Activated T-cell treated with anti-CD3 and anti-CD28 coated beads, Interleukin-2, amount 50 U/mL, for 4 hours (primary cell): ENCODE data around the gene SENP8. TPM values are rescaled to one million over a fixed set of nuclear protein-coding genes. Genes with fewer than 3 reads are reported as not detected.
A peak's percentile ranks its signal among the peaks of the same experiment; 100 is the strongest.
"Not testable (repeated sequence)": the region's sequence is repeated elsewhere in the genome, so short reads cannot be mapped to it uniquely, and the experiment has no call there.

Experiments used
- ATAC-seq, 2 donors: fragments of 200-7000 bp; cut with Tn5 transposase; one replicate each; pipeline ENCODE4 v1.10.0; 2021
- DNase-seq: peaks from one replicate; pipeline ENCODE4 v3.0.0-alpha.2; 2020
- H3K27me3 Mint-ChIP-seq: one replicate; pipeline ENCODE4 v1.8.0; 2021; ENCODE audit warnings: low read depth, mixed read lengths
- H3K36me3 Mint-ChIP-seq: one replicate; pipeline ENCODE4 v1.8.0; 2022; ENCODE audit warnings: mixed read lengths; ENCODE audit not compliant: insufficient read depth
- H3K4me1 Mint-ChIP-seq: one replicate; pipeline ENCODE4 v1.8.0; 2021; ENCODE audit warnings: low read depth, mixed read lengths
- H3K4me3 Mint-ChIP-seq: one replicate; pipeline ENCODE4 v1.8.0; 2021; ENCODE audit warnings: mild to moderate bottlenecking, moderate library complexity, mixed read lengths
- H3K9me3 Mint-ChIP-seq: one replicate; pipeline ENCODE4 v1.8.0; 2021; ENCODE audit warnings: mixed read lengths
- total RNA-seq, 3 donors: library from RNA; stranded (reverse); gene quantifications; one replicate each; pipeline ENCODE4 v1.2.1, GENCODE V29; 2021

SENP8 gene
- total RNA-seq, 3 donors from 2014 or later, result 1.4 to 1.7 (median 1.5) TPM

DNA sequence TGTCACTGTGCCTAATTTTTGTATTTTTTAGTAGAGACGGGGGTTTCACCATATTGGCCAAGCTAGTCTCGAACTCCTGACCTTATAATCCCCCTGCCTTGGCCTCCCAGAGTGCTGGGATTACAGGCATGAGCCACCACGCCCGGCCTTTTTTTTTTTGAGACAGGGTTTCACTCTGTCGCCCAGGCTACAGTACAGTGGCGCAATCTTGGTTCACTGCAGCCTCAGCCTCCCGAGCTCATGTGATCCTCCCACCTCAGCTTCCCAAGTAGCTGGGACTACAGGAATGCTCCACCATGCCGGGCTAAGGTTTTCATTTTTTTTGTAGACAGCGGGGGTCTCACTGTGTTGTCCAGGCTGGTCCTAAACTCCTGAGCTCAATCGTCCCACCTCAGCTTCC is 53.8 kb downstream of the SENP8 start:
- not testable (repeated sequence) for ATAC-seq, H3K27me3 Mint-ChIP-seq, H3K4me1 Mint-ChIP-seq, H3K4me3 Mint-ChIP-seq, DNase-seq, H3K9me3 Mint-ChIP-seq, H3K36me3 Mint-ChIP-seq

DNA sequence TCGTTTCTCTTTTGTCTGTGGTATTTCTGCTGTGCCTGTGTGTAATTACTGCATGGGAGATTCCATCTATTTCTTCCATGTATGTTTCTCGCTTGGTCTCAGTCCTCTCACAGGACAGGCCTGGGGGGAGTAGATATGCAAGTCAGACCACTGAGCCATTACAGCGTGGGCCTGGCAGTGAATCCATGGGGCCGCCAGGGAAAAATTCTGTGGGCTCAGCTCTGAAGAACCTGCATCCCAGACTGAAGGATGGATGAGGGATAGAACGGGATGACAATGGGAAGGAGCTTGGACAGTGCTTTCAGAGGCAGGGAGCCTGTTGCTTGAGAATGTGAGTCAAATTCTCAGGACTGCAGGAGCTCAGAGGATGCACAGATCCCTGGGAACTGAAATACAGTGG is 54.6 kb downstream of the SENP8 start:
- Mint-ChIP-seq H3K36me3 (no peaks in the 10 kb centered on the region), H3K4me3 (no peak overlapping the region), H3K27me3 (peaks cover 7% of the 10 kb centered on the region), H3K4me1 (peaks cover 5% of the 10 kb centered on the region), H3K9me3 (no peaks in the 10 kb centered on the region)
- no peak for ATAC-seq
- DNase-seq, result no peak

- no peak for ATAC-seq
- Mint-ChIP-seq H3K4me1 (peaks cover under 1% of the 10 kb centered on the region), H3K9me3 (no peaks in the 10 kb centered on the region), H3K4me3 (no peak overlapping the region), H3K36me3 (no peaks in the 10 kb centered on the region), H3K27me3 (peaks cover 4% of the 10 kb centered on the region)
- DNase-seq, result no peak
Observed at GRCh38 chr15:72173401-72173800, 55.2 kb downstream of the SENP8 start.

DNA sequence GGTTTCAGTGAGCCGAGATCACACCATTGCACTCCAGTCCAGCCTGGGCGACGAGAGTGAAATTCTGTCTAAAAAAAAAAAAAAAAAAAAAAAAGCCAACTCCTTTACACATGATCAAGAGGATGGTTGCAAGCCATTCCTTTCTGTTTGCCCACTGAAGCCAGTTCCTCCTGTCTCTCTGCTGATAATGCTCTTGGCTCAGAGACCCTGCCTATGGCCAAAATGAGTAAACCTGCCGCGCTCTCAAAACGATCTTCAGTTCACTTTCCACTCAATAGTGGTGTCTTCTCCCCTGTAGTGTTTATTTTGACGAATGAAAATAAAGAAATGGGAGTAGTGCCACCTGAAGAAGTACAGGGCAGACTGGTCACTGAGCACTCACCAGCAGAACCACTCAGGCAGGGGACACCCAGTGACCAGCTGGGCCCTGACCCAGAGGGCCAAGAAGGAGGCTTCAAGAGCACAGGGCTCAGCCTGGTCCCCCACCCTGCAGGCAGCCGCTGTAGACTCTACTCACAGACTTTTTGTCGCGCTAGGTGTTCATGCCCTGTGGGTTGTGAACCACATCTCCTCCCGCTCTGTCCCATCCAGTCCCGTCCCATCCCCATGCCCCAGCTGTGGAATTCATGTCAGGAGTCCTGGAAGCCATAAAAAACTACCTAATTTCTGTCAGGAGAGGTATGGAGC is 55.8 kb downstream of the SENP8 start:
- ATAC-seq, result no peak
- Mint-ChIP-seq H3K4me1 (no peaks in the 10 kb centered on the region), H3K4me3 (no peak overlapping the region), H3K36me3 (no peaks in the 10 kb centered on the region), H3K27me3 (peaks cover 4% of the 10 kb centered on the region), H3K9me3 (no peaks in the 10 kb centered on the region)
- no peak for DNase-seq

DNA sequence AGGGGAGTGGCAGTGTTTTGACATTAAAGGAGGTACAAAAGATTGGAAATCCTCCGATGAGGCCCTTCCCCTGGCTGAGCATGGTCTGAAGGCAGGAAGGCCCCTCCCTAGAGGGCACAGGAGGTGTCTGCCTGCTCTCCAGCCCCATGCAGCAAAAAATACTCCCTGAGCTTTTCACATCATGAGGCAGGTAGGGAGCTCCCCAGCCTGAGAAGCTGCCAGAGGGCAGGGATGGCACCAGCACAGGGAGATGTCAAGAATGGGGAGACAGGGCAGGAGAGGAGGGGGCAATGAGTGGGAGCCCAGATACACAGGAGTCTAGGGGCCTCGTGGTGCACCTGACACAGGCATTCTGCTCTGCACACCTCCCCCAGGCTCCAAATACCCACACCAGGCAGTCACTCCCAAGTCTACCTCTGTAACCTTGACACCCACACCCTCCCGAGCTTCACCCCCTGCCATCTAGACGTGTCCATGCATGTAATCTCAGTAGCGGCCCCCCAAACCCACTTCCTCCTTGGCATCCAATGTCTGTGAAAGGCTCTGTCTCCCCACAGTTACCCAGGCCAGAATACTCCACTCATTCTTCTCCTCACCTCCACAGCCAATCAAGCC is 56.5 kb downstream of the SENP8 start:
- Mint-ChIP-seq H3K9me3 (no peaks in the 10 kb centered on the region), H3K4me3 (no peak overlapping the region), H3K27me3 (peaks cover 4% of the 10 kb centered on the region), H3K36me3 (no peaks in the 10 kb centered on the region), H3K4me1 (no peaks in the 10 kb centered on the region)
- no peak for DNase-seq
- peak in 1 of 2 donors; percentile 25 for ATAC-seq

DNA sequence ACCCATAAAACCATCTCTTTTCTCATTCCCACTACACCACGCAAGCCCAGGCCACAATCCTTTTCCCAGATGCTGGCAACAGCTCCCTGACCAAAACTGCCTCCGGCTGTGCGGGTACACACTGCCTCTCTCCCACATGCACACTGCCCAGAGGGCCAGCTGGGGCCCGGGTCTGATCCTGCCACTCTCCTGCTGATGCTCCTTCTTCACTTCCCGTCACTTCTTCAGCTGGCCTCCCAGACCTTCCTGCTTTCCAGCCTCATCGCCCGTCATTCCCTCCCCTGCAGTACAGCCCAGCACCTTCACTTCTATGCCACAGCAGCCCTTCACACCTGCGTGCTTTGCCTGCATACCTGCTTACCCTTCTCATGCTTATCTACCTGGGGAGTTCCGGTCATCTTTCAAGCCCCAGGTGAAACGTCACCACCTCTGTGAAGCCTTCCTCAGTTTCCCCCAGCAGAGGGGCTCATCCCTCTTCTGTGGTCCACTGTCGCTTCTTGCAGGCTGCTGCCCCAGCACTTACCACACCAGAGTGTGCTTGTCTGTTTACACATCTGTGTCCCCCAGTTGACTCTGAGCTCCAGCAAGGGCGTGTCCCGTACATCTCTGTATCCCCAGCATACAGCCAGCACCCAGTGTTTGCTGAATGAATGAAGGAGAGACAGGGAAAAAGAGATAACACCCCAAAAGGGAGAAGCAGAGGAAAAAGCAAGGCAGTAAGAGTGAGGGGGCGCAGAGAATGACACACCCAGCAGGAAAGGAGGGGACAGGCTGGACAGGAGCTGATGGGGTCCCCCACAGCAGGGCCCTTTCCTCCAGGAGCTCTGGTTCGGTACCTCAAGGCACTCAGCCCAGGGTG is 57.2 kb downstream of the SENP8 start:
- Mint-ChIP-seq H3K4me3 (no peak overlapping the region), H3K4me1 (no peaks in the 10 kb centered on the region), H3K27me3 (peaks cover 4% of the 10 kb centered on the region), H3K9me3 (no peaks in the 10 kb centered on the region), H3K36me3 (no peaks in the 10 kb centered on the region)
- no peak for ATAC-seq
- no peak for DNase-seq

DNA sequence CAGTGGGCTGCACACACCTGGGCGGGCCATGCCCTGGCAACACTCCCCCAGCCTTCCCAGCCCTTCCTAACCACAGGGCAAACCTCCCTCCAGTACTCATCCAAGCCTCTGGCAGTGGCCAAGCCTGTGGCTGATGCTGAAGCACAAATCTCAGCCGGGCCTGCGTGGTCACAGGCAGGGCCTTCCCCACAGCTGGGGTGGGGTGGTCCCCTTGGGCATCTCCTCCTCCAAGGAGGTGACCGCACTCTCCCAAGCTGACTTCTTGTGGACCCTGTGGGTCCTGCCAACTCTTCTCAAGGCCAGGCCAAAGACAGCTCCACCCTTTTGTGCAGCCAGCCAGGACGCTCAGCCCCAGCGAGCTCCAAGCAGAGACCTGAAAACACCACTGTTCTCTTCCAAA is 58.0 kb downstream of the SENP8 start:
- no peaks in the 10 kb centered on the region for H3K36me3 Mint-ChIP-seq
- no peaks in the 10 kb centered on the region for H3K4me1 Mint-ChIP-seq
- H3K9me3 Mint-ChIP-seq, result no peaks in the 10 kb centered on the region
- no peak for ATAC-seq
- DNase-seq, result no peak
- H3K27me3 Mint-ChIP-seq, result peaks cover 8% of the 10 kb centered on the region
- H3K4me3 Mint-ChIP-seq, result no peak overlapping the region

- no peak for DNase-seq
Observed at GRCh38 chr15:72176743-72177142, 58.5 kb downstream of the SENP8 start.

GRCh38 chr15:72178976-72179585 is 60.9 kb downstream of the SENP8 start:
- no peak for DNase-seq
- Mint-ChIP-seq H3K36me3 (no peaks in the 10 kb centered on the region), H3K4me3 (no peak overlapping the region), H3K27me3 (peaks cover 31% of the 10 kb centered on the region), H3K4me1 (no peaks in the 10 kb centered on the region), H3K9me3 (no peaks in the 10 kb centered on the region)
- no peak for ATAC-seq

More at GRCh38 chr15:72176743-72177142, 58.5 kb downstream of the SENP8 start:
- H3K27me3 Mint-ChIP-seq, result peaks cover 14% of the 10 kb centered on the region
- no peaks in the 10 kb centered on the region for H3K4me1 Mint-ChIP-seq
- no peaks in the 10 kb centered on the region for H3K36me3 Mint-ChIP-seq
- no peak for ATAC-seq
- H3K4me3 Mint-ChIP-seq, result no peak overlapping the region
- no peaks in the 10 kb centered on the region for H3K9me3 Mint-ChIP-seq

DNA sequence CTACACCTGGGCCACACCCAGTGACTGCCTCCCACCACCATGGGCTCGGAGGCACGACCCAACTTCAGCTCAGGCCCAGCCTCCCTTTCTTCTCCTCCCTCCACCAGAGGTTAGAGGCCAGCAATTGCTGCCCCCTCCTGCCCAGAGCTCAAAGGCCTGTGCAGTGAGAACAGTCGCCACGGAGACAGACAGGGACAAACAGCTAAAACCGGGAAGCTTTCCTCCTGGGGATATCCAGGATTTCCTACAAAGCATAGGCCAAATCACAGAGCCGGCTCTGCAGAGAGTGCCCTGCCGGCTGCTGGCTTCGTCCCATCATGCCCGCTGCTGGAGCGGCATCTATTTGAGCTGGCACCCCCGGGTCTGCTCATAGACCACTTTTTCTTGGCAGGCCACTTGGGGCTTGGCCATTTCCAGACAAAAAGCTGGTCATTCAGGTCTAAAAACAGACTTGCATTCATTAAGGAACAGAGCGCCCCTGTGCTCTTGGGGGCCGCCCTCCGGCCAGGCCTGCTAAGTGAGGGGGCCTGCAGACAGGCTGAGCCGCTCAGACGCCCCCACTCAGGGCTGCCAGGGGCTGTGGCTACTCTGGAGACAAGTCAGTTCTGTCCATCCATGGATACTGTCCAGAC is 61.9 kb downstream of the SENP8 start:
- H3K4me3 Mint-ChIP-seq, result no peak overlapping the region
- no peak for ATAC-seq
- no peaks in the 10 kb centered on the region for H3K36me3 Mint-ChIP-seq
- H3K27me3 Mint-ChIP-seq, result peaks cover 33% of the 10 kb centered on the region
- DNase-seq, result no peak
- H3K4me1 Mint-ChIP-seq, result no peaks in the 10 kb centered on the region
- H3K9me3 Mint-ChIP-seq, result no peaks in the 10 kb centered on the region

- H3K36me3 Mint-ChIP-seq, result no peaks in the 10 kb centered on the region
- no peak for DNase-seq
- H3K4me3 Mint-ChIP-seq, result no peak overlapping the region
- no peaks in the 10 kb centered on the region for H3K9me3 Mint-ChIP-seq
- ATAC-seq, result no peak
- H3K4me1 Mint-ChIP-seq, result no peaks in the 10 kb centered on the region
- H3K27me3 Mint-ChIP-seq, result peaks cover 36% of the 10 kb centered on the region
Observed at GRCh38 chr15:72180761-72181324, 62.6 kb downstream of the SENP8 start.

DNA sequence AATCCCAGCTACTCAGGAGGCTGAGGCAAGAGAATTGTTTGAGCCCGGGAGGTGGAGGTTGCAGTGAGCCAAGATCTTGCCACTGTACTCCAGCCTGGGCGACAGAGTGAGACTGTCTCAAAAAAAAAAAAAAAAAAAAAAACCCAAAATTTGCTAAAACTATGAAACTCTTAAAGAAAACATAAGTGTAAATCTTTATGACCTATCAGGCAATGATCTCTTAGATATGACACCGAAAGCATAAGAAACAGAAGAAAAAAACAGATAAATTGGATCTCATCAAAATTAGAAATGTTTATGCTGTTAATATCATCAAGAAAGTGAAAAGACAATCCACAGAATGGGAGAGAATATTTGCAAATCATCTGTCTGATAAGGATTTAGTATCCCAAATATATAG is 64.0 kb downstream of the SENP8 start:
- H3K4me1 Mint-ChIP-seq, result no peaks in the 10 kb centered on the region
- no peak overlapping the region for H3K4me3 Mint-ChIP-seq
- H3K9me3 Mint-ChIP-seq, result no peaks in the 10 kb centered on the region
- no peaks in the 10 kb centered on the region for H3K36me3 Mint-ChIP-seq
- no peak for ATAC-seq
- no peak for DNase-seq
- peaks cover 39% of the 10 kb centered on the region for H3K27me3 Mint-ChIP-seq

DNA sequence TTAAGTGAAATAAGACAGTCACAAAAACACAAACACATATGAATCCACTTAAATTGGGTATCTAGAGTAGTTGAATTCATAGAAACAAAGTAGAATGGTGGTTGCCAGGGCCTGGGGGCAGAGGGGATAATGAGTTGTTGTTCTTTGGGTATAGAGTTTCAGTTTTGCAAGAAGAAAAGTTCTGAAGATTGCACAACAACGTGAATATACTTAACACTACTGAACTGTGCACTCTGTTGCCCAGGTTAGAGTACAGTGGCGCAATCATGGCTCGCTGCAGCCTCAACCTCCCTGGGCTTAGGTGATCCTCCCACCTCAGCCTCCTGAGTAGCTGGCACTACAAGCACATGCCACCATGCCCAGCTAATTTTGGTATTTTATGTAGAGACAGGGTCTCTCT is 64.5 kb downstream of the SENP8 start:
- H3K36me3 Mint-ChIP-seq, result no peaks in the 10 kb centered on the region
- no peaks in the 10 kb centered on the region for H3K9me3 Mint-ChIP-seq
- ATAC-seq, result no peak
- no peak for DNase-seq
- H3K4me1 Mint-ChIP-seq, result no peaks in the 10 kb centered on the region
- peaks cover 39% of the 10 kb centered on the region for H3K27me3 Mint-ChIP-seq
- no peak overlapping the region for H3K4me3 Mint-ChIP-seq

DNA sequence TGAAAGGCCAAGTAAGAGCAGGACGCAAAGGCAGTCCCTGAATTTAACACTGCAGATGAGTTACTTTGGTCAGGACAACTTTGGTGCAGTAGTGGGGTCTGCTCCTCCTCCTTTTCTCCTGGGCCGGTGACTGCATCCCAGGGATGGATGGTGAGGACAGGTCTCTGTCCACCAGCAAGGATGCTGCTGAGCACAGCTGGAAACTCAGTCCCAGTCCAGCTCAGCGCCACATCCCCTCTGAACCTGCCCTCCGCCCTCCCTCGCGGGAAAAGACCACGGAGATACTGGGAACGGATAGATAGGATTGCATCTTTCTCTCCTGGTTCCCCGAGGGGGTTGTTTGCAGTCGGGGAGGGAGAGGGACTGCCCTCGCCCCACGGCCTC is 65.6 kb downstream of the SENP8 start:
- no peak for ATAC-seq
- Mint-ChIP-seq H3K27me3 (peaks cover 39% of the 10 kb centered on the region), H3K36me3 (no peaks in the 10 kb centered on the region), H3K9me3 (no peaks in the 10 kb centered on the region), H3K4me1 (no peaks in the 10 kb centered on the region), H3K4me3 (no peak overlapping the region)
- DNase-seq, result no peak
